ENCODE results near the gene TRAPPC11. TPM values are rescaled to one million over a fixed set of nuclear protein-coding genes. Genes with fewer than 3 reads are reported as not detected.

The TRAPPC11 gene
- total RNA-seq, 4 donors from 2014 or later: 34.6 to 84.1 (median 41.8) TPM

GRCh38 chr4:183688216-183688615 is 29.1 kb downstream of the TRAPPC11 start:
- Histone ChIP-seq H3K4me1 (no peaks in the 10 kb centered on the region), H3K9me3 (no peaks in the 10 kb centered on the region), H3K36me3 (peaks cover 42 to 51% of the 10 kb centered on the region in 2 donors), H3K27ac (no peak overlapping the region), H3K4me3 (replicated peaks in 1 of 3) (no peak overlapping the region), H3K27me3 (no peaks in the 10 kb centered on the region)
- TF ChIP-seq CTCF (IDR thresholded peaks at IDR 0.05): no peak
- no peak for TF ChIP-seq POLR2A (IDR thresholded peaks at IDR 0.05)
- intact Hi-C loops (cut with DNase I): no loop called here
- no peak for DNase-seq
- WGBS, 2 donors: 79 to 96% methylated on average over 6 of the region's 6 CpGs

- DNase-seq: no peak
- Histone ChIP-seq H3K27ac (no peak overlapping the region), H3K4me1 (no peaks in the 10 kb centered on the region), H3K9me3 (no peaks in the 10 kb centered on the region), H3K36me3 (peaks cover 43 to 44% of the 10 kb centered on the region in 2 donors), H3K4me3 (replicated peaks in 1 of 3) (no peak overlapping the region), H3K27me3 (no peaks in the 10 kb centered on the region)
- TF ChIP-seq CTCF (IDR thresholded peaks at IDR 0.05): no peak
- TF ChIP-seq POLR2A (IDR thresholded peaks at IDR 0.05): no peak
- intact Hi-C loops (cut with DNase I): no loop called here
These were observed 31.9 kb downstream of the TRAPPC11 start for GRCh38 chr4:183691006-183691405.

GRCh38 chr4:183691897-183692296 is 32.8 kb downstream of the TRAPPC11 start:
- intact Hi-C loops (cut with DNase I): no loop called here
- no peaks in the 10 kb centered on the region for H3K27me3 ChIP-seq
- no peak for DNase-seq
- peaks cover 44 to 45% of the 10 kb centered on the region in 2 donors for H3K36me3 ChIP-seq
- H3K4me1 ChIP-seq: no peaks in the 10 kb centered on the region
- no peak overlapping the region for H3K4me3 ChIP-seq (replicated peaks in 1 of 3)
- TF ChIP-seq POLR2A (IDR thresholded peaks at IDR 0.05): no peak
- no peak for TF ChIP-seq CTCF (IDR thresholded peaks at IDR 0.05)
- no peaks in the 10 kb centered on the region for H3K9me3 ChIP-seq
- no peak overlapping the region for H3K27ac ChIP-seq

GRCh38 chr4:183698909-183699308 is 39.8 kb downstream of the TRAPPC11 start:
- no peaks in the 10 kb centered on the region for H3K9me3 ChIP-seq
- no peaks in the 10 kb centered on the region for H3K4me1 ChIP-seq
- H3K36me3 ChIP-seq: peaks cover 47 to 68% of the 10 kb centered on the region in 2 donors
- H3K4me3 ChIP-seq (replicated peaks in 1 of 3): no peak overlapping the region
- DNase-seq: no peak
- intact Hi-C loops (cut with DNase I): no loop called here
- no peak overlapping the region for H3K27ac ChIP-seq
- H3K27me3 ChIP-seq: no peaks in the 10 kb centered on the region
- TF ChIP-seq CTCF (IDR thresholded peaks at IDR 0.05): no peak
- TF ChIP-seq POLR2A (IDR thresholded peaks at IDR 0.05): no peak

- TF ChIP-seq POLR2A (IDR thresholded peaks at IDR 0.05) (no peak), CTCF (IDR thresholded peaks at IDR 0.05) (peak in 1 of 6 experiments; percentile 7)
- no peak overlapping the region for H3K4me3 ChIP-seq (replicated peaks in 1 of 3)
- no peaks in the 10 kb centered on the region for H3K27me3 ChIP-seq
- no peak overlapping the region for H3K27ac ChIP-seq
- DNase-seq: peak; percentile 9 to 20
- intact Hi-C loops (cut with DNase I): no loop called here
- peaks cover 50 to 57% of the 10 kb centered on the region in 2 donors for H3K36me3 ChIP-seq
- H3K4me1 ChIP-seq: no peaks in the 10 kb centered on the region
- WGBS, 2 donors: 66 to 73% methylated on average over 4 of the region's 4 CpGs
- no peaks in the 10 kb centered on the region for H3K9me3 ChIP-seq
These were observed 41.3 kb downstream of the TRAPPC11 start for GRCh38 chr4:183700407-183700806.

Measured in thyroid gland (tissue), 4 donors.